Measurements from ENCODE around the gene DRAM1. TPM values are rescaled to one million over a fixed set of nuclear protein-coding genes. Genes with fewer than 3 reads are reported as not detected.
"Not testable (repeated sequence)": the region's sequence is repeated elsewhere in the genome, so short reads cannot be mapped to it uniquely, and the experiment has no call there.

The DRAM1 gene
- total RNA-seq, 1 experiment from 2014 or later, result 12.4 TPM

DNA sequence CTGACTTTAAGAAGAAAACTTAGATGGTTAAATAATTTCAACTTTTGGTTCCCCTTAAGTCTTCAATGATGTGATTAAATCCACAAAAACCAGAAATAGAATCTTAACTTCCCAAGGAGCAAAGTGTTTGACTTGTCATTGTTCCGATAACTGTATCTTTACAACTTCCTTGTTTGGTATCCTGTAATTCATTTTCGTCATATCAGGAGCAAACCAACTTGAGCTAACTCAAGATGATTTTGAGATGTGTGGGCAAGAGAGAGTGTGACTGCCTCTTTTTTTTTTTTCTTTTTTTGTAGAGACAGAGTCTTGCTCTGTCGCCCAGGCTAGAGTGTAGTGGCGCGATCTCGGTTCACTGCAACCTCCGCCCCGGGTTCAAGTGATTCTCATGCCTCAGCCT, 25.3 kb downstream of the DRAM1 start:
- Histone ChIP-seq H3K27ac (no peak overlapping the region), H3K36me3 (peaks cover 26% of the 10 kb centered on the region), H3K4me3 (no peak overlapping the region), H3K4me1 (replicated peaks) (no peaks in the 10 kb centered on the region), H3K27me3 (replicated peaks) (no peaks in the 10 kb centered on the region), H3K9me3 (replicated peaks) (no peaks in the 10 kb centered on the region)
- no peak for DNase-seq (ENCODE audit: low read depth in 1 of 2, low spot score in 2 of 2)

DNA sequence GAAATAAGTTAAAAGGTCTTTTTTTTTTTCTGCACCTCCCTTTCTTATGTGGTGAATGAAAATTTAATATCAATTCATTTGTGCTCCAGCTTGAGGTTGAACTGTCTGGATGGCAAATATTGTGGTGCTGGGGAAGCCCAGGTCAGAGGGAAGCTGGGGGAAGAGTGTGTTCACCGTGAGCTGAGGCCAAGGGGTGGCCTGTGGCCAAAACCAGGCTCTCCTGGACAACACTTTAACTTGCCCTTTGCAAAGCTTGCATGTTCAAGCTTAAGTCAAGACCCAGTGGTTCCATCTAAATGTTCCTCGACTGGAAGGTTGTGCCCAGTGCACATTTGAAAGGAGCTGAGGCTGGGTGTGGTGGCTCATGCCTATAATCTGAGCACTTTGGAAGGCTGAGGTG, 28.8 kb downstream of the DRAM1 start:
- H3K4me3 ChIP-seq, result no peak overlapping the region
- H3K9me3 ChIP-seq (replicated peaks), result no peaks in the 10 kb centered on the region
- no peaks in the 10 kb centered on the region for H3K27me3 ChIP-seq (replicated peaks)
- H3K36me3 ChIP-seq, result peaks cover 13% of the 10 kb centered on the region
- DNase-seq (ENCODE audit: low read depth in 1 of 2, low spot score in 2 of 2), result no peak
- peaks cover 6% of the 10 kb centered on the region for H3K4me1 ChIP-seq (replicated peaks)
- no peak overlapping the region for H3K27ac ChIP-seq

DNA sequence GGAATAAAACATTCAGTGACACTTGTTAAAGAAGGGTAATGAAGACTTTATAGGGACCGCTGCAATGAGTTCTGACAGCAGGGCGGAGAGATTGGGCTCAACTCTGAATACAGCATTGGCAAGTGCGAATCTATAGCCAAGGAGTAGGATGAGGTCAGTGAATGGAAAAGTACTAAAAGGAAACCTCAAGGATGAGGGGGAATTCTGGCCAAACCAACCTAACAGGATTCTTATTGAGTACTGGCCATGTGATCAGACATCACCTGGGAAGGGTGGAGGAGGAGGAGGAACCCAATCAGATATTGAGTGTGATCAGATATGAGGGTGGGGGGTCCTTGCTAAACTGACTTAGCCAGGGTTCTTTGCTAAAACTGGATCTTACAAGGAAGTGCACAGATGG, 31.0 kb downstream of the DRAM1 start:
- no peak for DNase-seq (ENCODE audit: low read depth in 1 of 2, low spot score in 2 of 2)
- H3K27ac ChIP-seq, result no peak overlapping the region
- H3K9me3 ChIP-seq (replicated peaks), result no peaks in the 10 kb centered on the region
- H3K4me1 ChIP-seq (replicated peaks), result peaks cover 6% of the 10 kb centered on the region
- H3K4me3 ChIP-seq, result no peak overlapping the region
- H3K27me3 ChIP-seq (replicated peaks), result no peaks in the 10 kb centered on the region
- H3K36me3 ChIP-seq, result peaks cover 5% of the 10 kb centered on the region; the same call in 1 of the 2 replicates

DNA sequence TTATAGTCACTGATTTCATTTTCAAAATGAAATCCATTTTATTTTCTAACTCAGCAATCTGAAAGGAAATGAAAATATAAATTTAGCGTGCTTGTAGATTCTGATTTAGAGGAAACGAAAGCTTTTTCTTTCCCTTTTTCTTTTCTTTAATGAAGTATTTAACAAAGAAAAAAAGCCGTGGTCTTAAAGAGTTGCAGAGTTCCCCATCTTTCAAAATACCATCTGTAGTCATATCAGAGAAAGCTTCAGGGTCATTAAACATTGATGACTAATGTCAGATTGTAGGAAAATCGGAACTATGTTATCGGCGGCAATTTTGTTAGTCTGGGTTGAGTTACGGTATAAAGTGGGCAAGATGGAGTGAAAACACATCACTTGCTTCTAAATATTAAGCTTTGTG, 32.3 kb downstream of the DRAM1 start:
- Histone ChIP-seq H3K27ac (no peak overlapping the region), H3K9me3 (replicated peaks) (no peaks in the 10 kb centered on the region), H3K4me3 (no peak overlapping the region), H3K27me3 (replicated peaks) (no peaks in the 10 kb centered on the region), H3K36me3 (peaks cover 4% of the 10 kb centered on the region; the same call in 1 of the 2 replicates), H3K4me1 (replicated peaks) (peaks cover 6% of the 10 kb centered on the region)
- DNase-seq (ENCODE audit: low read depth in 1 of 2, low spot score in 2 of 2), result no peak

DNA sequence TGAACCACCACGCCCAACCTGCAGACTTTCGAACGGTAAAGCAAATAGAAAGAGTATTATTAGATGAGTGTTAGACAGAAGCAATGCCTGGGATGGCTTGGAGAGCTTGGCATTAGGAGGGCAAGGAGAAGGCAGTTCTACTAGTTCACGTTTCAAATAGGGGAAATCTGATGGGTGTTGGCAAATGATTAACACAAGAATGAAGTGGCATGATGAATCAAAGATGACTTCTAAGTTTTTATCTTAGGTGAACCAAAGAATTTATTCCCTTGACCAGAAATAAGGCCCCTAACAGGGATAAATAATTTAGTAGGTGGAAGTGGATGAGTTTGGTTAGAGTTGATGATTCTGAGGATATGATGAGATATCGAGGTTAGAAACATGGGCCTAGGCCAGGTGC, 38.5 kb downstream of the DRAM1 start:
- H3K9me3 ChIP-seq (replicated peaks), result no peaks in the 10 kb centered on the region
- no peak overlapping the region for H3K4me3 ChIP-seq
- peaks cover 5% of the 10 kb centered on the region for H3K36me3 ChIP-seq
- DNase-seq (ENCODE audit: low read depth in 1 of 2, low spot score in 2 of 2), result no peak
- H3K27me3 ChIP-seq (replicated peaks), result no peaks in the 10 kb centered on the region
- H3K27ac ChIP-seq, result no peak overlapping the region
- no peaks in the 10 kb centered on the region for H3K4me1 ChIP-seq (replicated peaks)

DNA sequence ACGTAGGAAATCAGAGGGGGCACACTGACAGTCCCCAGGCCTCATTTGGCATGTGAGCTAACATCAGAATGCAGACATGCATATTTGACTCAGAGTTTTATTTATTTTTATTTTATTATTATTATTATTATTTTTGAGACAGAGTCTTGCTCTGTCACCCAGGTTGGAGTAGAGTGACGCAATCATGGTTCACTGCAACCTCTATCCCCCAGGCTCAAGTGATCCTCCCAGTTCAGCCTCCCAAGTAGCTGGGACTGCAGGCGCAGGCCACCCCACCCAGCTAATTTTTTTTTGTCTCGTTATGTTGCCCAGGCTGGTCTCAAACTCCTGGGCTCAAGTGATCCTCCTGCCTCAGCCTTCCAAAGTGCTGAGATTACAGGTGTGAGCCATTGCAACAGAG, 41.4 kb downstream of the DRAM1 start:
- not testable (repeated sequence) for H3K27me3 ChIP-seq (replicated peaks); DNase-seq (ENCODE audit: low read depth in 1 of 2, low spot score in 2 of 2); H3K4me1 ChIP-seq (replicated peaks); H3K9me3 ChIP-seq (replicated peaks); H3K27ac ChIP-seq; H3K4me3 ChIP-seq
- peaks cover 16% of the 10 kb centered on the region for H3K36me3 ChIP-seq

DNA sequence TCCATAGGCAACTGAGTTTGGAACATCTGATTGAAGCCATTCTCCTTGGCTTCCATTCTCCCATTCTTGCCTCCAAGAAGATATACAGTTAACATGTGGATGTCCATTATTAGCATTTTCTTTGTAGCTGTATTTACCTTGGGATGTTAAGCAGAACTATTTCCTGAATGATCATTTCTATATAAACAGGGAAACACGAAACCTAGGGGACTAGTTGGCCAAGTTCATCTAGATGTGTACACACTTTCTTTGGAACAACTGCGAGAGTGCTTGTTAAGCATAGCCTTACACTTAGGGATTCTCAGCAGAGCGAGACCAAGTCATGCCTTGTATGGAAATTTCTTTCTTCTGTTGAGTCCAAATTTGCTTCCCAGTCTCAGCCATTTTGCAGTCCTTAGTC, 42.1 kb downstream of the DRAM1 start:
- no peak overlapping the region for H3K4me3 ChIP-seq
- no peaks in the 10 kb centered on the region for H3K9me3 ChIP-seq (replicated peaks)
- H3K36me3 ChIP-seq, result peaks cover 16% of the 10 kb centered on the region
- no peaks in the 10 kb centered on the region for H3K27me3 ChIP-seq (replicated peaks)
- H3K4me1 ChIP-seq (replicated peaks), result no peaks in the 10 kb centered on the region
- H3K27ac ChIP-seq, result no peak overlapping the region
- no peak for DNase-seq (ENCODE audit: low read depth in 1 of 2, low spot score in 2 of 2)

DNA sequence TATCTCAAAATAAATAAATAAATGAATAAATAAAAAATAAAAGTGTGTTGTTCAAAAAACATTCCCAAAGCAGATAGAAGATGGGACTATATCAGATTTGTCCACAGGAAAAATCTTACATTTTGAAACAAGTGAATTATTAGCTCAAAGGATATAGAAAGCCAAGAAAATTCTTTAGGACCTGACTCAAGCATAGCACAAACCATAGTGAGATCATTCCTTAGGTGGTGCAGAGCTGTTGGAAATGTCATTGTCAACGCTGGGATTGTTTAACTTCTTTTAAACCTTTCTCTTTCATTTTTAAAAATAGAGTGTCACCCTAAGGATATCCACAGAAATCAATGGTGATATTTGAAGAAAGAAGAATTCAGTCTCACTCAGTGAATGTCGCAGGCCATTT, 43.5 kb downstream of the DRAM1 start:
- no peaks in the 10 kb centered on the region for H3K9me3 ChIP-seq (replicated peaks)
- peaks cover 16% of the 10 kb centered on the region for H3K36me3 ChIP-seq
- no peak overlapping the region for H3K27ac ChIP-seq
- no peaks in the 10 kb centered on the region for H3K4me1 ChIP-seq (replicated peaks)
- no peak for DNase-seq (ENCODE audit: low read depth in 1 of 2, low spot score in 2 of 2)
- no peak overlapping the region for H3K4me3 ChIP-seq
- H3K27me3 ChIP-seq (replicated peaks), result no peaks in the 10 kb centered on the region

DNA sequence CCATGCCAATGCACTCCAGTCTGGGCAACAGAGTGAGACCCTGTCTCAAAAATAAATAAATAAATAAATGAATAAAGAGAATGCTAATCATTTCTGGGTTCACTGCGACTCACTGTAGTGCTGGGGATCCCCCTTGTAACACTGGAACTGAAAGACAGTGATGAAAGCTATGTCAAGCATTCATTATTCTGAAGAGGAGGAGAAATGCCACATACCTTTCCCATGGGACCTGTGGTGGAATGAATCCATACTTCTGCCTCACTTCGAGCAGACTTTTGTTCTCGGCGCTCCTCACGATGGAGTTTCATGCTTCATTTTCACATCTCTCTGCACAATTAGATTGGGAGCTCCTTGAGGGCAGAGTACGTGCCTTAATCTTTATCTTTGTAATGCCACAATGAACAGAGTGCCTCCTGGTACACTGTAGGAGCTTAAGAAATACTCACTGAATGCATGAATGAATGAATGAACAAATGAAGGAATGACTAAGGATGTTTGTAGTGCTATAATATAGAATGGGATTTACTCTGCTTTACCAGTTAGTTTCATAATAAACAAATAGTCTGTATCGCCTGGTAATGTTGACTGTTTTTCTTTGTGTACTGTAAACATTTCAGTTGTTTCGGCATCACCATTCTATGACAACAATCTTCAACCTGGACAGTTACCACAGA, 45.8 kb downstream of the DRAM1 start:
- no peaks in the 10 kb centered on the region for H3K4me1 ChIP-seq (replicated peaks)
- H3K27ac ChIP-seq, result no peak overlapping the region

DNA sequence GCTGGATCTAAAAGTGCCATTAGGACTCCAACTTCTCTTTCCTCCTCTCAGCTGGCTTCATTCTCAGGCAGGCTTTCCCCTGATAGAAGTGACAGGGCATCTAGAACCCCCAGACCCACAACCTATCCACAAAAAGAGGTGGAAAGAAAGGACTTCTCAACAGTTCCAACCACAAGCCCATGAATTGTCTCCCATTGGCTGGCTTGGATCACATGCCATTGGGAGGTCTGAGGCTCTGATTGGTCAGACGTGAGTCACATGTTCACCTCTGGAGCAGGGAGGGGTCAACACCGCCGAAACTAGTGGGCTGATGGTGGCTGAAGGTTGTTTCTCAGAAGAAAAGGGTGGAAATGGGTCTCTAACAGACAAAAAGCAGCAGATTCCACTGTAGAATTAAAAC, 47.2 kb downstream of the DRAM1 start:
- DNase-seq (ENCODE audit: low read depth in 1 of 2, low spot score in 2 of 2), result no peak
- no peak overlapping the region for H3K4me3 ChIP-seq
- no peak overlapping the region for H3K27ac ChIP-seq
- H3K27me3 ChIP-seq (replicated peaks), result no peaks in the 10 kb centered on the region
- H3K4me1 ChIP-seq (replicated peaks), result no peaks in the 10 kb centered on the region
- H3K9me3 ChIP-seq (replicated peaks), result no peaks in the 10 kb centered on the region
- H3K36me3 ChIP-seq, result peaks cover 12% of the 10 kb centered on the region

More for the DNA sequence above, 45.8 kb downstream of the DRAM1 start:
- Histone ChIP-seq H3K36me3 (peaks cover 13% of the 10 kb centered on the region), H3K4me3 (no peak overlapping the region), H3K27me3 (replicated peaks) (no peaks in the 10 kb centered on the region), H3K9me3 (replicated peaks) (no peaks in the 10 kb centered on the region)
- DNase-seq (ENCODE audit: low read depth in 1 of 2, low spot score in 2 of 2), result no peak

DNA sequence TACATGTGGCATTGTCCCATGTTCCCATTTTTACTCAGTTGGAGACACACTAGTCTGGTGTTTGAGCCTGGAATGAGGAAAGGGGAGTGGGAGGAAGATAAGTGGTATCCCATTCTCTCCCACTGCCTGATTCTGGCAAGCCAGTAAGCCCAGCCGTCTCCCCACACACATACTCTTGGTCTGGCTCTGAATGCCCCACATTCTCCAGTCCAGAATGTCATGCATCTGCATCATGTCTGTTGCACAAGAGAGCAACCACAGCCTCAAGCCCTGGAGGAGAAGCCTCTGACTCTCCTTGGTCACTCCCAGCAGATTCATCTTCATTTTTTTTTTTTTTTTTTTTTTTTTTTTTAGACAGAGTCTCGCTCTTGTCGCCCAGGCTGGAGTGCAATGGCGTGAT, 48.0 kb downstream of the DRAM1 start:
- no peaks in the 10 kb centered on the region for H3K9me3 ChIP-seq (replicated peaks)
- H3K27ac ChIP-seq, result no peak overlapping the region
- DNase-seq (ENCODE audit: low read depth in 1 of 2, low spot score in 2 of 2), result no peak
- no peaks in the 10 kb centered on the region for H3K27me3 ChIP-seq (replicated peaks)
- no peaks in the 10 kb centered on the region for H3K4me1 ChIP-seq (replicated peaks)
- no peak overlapping the region for H3K4me3 ChIP-seq
- peaks cover 12% of the 10 kb centered on the region for H3K36me3 ChIP-seq

DNA sequence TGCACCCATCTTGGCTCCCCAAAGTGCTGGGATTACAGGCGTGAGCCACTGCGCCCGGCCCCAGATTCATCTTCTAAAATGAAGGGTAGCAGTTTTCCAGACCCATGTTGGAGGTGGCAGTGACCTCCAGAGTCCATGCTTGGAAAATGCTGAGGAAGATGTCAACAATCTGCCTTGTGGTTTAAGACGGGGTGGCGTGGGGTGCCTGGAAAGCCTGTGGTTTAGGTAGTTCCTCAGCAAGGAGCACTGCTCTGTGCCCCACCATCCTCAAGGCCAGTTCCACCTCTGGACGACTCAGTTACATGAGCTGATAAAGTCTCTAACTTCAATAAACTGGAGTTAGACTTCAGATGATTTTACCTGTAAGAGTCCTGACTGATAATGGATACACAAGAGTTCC, 48.6 kb downstream of the DRAM1 start:
- Histone ChIP-seq H3K27ac (no peak overlapping the region), H3K4me3 (no peak overlapping the region), H3K4me1 (replicated peaks) (no peaks in the 10 kb centered on the region), H3K36me3 (peaks cover 11% of the 10 kb centered on the region), H3K27me3 (replicated peaks) (no peaks in the 10 kb centered on the region), H3K9me3 (replicated peaks) (no peaks in the 10 kb centered on the region)
- no peak for DNase-seq (ENCODE audit: low read depth in 1 of 2, low spot score in 2 of 2)

DNA sequence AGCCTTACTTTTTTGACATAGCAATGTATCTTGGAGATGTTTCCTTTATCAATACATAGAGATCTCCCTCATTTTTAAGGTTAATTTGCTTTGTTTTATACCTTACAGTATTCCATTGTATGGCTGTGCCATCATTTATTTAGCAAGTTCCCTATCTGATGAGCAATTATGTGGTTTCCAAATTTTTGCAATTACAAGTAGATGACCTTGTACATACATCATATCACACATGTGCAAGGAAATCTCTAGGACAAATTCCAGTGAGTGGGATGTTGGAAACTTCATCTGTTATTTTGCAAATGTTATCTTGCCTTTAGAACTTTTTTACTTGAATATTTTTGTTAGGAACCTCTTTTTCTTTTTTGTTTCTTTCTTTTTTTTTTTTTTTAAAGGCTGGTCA, 49.7 kb downstream of the DRAM1 start:
- Histone ChIP-seq H3K4me1 (replicated peaks) (no peaks in the 10 kb centered on the region), H3K36me3 (0 out of 2 replicates have a peak, but pooled peaks cover 3% of the 10 kb centered on the region), H3K9me3 (replicated peaks) (no peaks in the 10 kb centered on the region), H3K27ac (no peak overlapping the region), H3K4me3 (no peak overlapping the region), H3K27me3 (replicated peaks) (no peaks in the 10 kb centered on the region)
- no peak for DNase-seq (ENCODE audit: low read depth in 1 of 2, low spot score in 2 of 2)

DNA sequence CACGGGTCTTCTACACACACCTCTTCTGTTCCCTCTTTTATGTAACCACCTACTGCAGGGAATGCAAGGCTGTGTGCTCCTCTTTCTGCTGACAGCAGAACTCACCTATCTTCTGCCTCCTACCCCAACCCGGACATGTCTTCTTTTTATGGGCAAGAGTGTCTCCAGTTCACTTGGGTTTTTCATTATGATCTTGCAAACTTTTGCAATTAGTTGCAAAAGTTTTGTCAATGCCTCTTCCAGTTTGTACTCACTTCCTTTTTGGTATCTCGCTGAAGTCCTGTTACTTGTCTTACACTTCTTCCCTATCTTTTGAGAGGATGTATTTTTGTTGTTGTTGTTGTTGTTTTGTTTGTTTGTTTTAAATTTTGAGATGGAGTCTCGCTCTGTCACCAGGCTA, 50.6 kb downstream of the DRAM1 start:
- Histone ChIP-seq H3K4me3 (no peak overlapping the region), H3K27ac (no peak overlapping the region), H3K4me1 (replicated peaks) (no peaks in the 10 kb centered on the region), H3K27me3 (replicated peaks) (no peaks in the 10 kb centered on the region), H3K9me3 (replicated peaks) (no peaks in the 10 kb centered on the region), H3K36me3 (no peaks in the 10 kb centered on the region)
- DNase-seq (ENCODE audit: low read depth in 1 of 2, low spot score in 2 of 2), result no peak

DNA sequence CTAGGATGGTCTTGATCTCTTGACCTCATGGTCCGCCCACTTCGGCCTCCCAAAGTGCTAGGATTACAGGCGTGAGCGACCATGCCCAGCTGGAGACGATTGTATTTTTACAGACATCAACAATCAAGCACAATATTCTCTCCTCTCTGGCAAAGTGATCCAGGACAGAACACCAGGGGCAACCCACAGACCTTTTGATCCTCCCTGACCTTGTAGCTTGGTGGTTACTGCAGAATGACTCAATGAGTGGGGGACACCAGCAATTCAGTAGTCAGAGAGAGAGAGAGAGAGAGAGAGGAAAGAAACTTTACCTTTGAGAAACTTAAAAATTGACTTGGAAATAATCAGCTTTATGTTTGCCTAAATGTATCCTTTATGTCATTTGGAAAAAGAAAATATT, 51.2 kb downstream of the DRAM1 start:
- Histone ChIP-seq H3K4me1 (replicated peaks) (no peaks in the 10 kb centered on the region), H3K4me3 (no peak overlapping the region), H3K27ac (no peak overlapping the region), H3K36me3 (no peaks in the 10 kb centered on the region), H3K9me3 (replicated peaks) (no peaks in the 10 kb centered on the region), H3K27me3 (replicated peaks) (no peaks in the 10 kb centered on the region)
- DNase-seq (ENCODE audit: low read depth in 1 of 2, low spot score in 2 of 2), result no peak

Data from SJSA1 (cell line).